Measurements from ENCODE around the gene TACC2.

Gene TACC2

DNA sequence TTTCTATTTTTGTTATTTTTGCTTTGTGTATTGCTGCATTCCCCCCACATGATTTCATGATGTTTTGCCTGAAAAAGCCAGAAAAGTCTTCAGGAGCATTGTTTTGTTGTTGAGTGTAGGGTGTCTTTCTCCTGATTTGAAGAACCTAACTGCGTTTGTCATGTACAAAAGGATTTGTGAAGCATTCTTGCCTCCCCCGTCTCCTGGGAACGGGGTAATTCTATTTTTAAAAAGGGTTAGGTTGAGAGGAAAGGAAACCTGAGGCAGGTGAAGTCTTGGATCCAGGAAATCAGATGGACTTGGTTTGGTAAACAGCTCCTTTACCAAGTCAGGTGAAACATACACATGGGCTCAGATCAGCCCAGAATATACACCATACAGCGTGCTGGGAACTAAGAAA is 256.2 kb downstream of the TACC2 start:
- DNase-seq (ENCODE audit: low read depth in 3 of 3, low spot score in 1 of 3) = no peak

DNA sequence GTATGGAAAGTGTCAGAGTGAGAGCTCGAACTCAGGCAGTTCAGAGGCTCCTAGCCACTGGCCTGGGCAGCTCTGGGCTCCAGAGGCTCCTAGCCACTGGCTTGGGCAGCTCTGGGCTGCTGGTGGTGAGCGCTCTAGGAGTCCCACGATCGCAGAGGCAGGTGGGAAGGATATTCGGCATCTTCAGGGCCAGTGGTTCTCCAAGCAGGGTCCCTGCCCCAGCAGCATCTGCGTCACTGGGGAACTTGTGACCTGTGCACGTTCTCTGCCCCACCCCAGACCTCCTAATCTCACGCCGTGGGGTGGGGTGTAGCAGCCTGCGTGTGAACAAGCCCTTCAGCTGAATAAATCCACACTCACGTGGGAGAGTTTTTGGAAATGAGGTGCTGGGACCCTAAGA is 256.9 kb downstream of the TACC2 start:
- DNase-seq (ENCODE audit: low read depth in 3 of 3, low spot score in 1 of 3) = no peak

DNA sequence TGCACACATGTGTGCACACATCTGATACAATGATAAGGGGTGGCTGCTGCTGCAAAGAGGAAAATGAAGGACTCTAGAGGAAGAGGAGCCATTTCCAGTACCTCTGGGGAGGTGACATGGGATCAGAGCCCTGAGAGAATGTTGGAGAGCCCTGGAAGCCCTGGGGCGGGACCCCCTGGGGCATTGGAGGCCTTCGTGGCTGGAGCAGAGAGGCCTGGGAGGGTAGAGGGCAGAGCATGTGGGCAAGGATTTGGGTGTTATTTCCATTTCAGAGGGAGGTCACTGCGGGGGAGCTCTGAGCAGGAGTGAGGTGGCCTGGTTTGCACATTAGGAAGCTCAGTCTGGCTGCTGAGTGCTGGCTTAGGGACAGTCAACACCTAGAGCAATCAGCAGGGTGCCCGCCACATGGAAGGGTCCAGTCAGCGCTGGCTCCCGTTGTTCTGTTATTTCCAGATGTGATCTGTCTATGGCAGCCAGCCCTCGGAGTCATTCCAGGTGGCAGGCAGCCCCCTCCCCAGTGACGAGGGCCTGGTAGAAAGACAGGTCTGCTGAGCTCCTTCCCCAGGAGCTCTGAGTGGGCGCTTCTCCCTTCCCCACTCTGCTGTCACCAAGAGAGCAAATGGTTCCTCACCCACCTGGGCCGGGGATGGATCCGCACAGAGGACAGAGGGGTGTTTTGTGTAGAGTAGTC is 258.0 kb downstream of the TACC2 start:
- no peak for DNase-seq (ENCODE audit: low read depth in 3 of 3, low spot score in 1 of 3)

DNA sequence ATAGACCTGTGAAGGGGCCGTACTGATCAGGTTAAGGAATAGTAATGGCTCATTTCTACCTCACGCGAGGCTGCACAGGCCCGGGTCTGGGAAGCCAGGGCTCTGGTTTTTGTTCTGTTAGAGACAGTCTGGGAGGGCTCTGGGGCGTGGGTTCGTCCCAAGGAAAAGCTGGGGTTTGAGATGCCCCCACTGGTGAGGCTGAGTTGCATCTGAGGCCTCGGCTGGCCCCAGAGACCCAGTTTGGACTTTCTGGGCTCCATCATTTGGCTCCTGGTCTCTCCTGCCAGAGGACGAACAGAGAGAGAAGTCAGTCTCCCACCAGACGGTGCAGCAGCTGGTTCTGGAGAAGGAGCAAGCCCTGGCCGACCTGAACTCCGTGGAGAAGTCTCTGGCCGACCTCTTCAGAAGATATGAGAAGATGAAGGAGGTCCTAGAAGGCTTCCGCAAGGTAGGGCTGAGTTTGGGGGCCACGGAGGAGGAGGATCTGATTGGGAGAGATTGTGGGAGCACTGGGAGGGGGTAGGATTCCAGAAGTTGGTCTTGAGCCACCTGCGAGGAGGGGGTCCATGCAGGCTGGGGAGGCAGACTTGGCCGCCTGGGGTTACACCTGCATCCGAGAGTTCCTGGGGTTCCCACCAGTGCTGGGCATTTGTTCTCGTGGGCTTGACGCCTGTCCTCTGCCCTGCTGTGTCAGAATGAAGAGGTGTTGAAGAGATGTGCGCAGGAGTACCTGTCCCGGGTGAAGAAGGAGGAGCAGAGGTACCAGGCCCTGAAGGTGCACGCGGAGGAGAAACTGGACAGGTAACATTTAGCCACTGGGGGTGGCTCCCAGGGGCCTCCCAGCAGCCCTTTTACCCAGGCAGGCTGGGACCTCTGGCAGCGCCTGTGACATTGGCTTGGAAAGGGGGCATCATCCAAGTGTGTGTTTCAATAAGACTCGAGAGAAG is 259.7 kb downstream of the TACC2 start:
- DNase-seq (ENCODE audit: low read depth in 3 of 3, low spot score in 1 of 3) = no peak

DNA sequence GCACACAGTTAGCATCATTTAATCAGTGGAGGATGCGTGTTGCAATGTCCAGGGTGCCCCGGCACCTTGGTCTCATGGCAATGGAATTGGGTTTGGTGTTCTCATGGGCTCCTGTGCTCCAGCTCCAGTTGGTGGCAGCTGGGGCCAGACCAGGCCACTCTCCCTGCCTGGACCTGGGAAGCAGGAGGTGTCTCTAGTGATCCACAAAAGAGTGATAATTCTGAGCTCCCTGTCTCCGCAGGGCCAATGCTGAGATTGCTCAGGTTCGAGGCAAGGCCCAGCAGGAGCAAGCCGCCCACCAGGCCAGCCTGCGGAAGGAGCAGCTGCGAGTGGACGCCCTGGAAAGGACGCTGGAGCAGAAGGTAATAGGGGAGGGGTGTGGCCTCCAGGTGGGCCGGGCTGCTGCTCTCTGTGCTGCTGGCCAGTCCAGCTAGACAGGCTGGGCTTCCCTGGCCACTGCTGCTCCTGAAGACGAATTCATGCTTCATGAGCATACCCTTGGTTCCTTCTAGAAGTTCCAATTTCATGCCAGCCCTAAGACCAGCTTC is 260.4 kb downstream of the TACC2 start:
- no peak for DNase-seq (ENCODE audit: low read depth in 3 of 3, low spot score in 1 of 3)

DNA sequence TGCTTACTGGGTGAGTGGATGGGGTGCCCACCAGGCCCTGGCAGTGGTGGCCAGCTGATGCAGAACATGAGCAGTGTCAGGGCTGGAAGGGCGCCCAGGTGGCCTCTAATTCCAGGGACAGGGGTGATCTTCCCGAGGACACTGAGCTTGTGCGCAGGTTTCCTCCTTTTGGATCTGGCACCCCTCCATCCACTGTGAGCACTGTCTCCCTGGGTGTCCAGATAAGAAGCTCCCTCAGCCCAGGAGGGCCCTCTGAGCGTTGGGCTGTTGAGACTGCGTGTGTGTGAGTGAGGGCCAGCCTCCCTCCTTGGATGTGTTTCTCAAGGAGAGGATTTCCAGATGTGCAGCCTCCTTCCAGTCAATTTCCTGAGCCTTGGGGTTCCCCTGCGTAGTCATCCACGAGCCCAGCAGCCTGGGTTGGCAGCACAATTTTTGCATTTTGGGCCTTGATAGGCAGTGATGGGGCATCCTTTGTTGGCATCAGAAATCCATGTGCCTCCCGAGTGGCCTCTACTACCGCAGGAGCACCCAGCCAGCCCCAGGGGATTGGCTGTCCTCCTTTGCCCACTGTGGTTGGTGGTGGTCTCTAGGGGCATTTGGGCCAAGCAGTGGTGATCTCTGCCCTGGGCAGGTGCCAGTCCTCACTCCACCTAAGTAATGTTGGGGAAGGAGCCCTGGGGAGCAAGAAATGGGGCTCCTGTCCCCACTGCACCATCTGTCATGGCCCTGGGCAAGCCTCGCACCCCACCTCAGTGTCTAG is 261.2 kb downstream of the TACC2 start:
- DNase-seq (ENCODE audit: low read depth in 3 of 3, low spot score in 1 of 3) = no peak

DNA sequence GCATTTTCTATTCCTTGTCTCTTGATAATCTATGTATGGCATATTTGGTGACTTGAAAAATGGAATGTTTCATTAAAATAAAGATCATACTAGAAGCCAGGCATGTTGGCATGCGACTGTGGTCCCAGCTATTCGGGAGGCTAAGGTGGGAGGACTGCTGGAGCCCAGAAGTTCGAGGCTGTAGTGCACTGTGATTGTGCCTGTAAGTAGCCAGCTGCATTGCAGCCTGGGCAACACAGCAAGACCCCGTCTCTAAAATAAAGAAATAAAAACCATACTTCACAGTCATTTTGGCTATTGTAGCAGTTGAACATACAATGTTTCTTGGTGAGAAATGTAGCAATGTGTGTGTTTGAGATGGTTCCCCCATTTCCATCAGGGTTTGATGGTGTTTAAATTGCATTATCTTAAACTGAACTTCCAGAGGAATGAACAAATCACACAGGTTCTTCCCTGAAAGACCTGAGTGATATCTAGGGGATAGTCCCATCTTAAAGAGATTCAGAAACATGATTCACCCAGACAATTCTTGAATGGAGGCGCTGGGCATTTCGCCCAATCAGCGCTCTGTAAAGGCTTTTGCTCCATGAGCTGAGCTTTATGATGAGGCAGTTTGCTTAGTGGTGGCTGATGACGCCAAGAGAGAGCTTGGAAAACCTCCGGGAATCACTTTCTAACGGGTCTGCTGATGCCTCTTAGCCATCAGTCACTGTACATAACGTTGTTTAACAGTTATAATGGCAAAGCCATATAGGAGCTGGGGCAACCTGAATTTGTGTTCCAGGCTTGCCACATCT is 262.7 kb downstream of the TACC2 start:
- no peak for DNase-seq (ENCODE audit: low read depth in 3 of 3, low spot score in 1 of 3)

DNA sequence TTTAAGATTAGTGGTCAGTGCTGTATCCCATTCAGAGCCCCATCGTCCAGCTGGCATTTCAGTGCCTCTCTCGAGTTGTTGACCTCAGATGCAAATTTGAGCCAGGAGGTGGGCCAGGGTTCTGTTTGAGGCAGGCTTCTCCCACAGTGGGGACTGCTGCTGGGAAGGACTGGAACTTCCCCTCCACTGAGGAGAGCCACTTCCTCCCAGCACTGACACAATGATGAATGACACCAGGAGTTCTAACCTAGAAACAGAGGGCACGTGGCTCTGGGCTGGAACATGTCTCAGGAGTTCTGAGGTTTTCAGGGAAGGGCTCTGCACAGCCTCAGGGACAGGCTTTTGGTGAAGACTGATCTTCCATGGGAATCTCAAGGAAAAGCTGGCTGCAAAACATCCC is 263.8 kb downstream of the TACC2 start:
- no peak for DNase-seq (ENCODE audit: low read depth in 3 of 3, low spot score in 1 of 3)

DNA sequence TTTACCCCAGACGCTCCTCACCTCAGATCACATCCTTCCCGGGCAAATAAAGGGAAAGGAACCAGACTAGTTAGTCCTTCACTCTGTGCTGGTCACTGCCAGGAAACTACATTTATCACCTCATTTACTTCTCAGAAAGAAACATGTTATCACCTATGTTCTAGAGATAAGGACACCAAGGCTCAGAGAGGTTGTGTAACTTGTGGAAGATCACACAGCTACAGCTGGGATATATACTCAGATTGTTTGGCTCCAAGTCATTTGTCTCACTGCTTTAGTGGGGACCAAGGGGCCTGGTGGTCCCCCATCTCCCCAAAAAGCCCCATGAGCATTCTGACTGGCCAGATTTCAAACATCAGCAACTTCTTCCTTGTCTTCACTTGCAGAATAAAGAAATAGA is 264.6 kb downstream of the TACC2 start:
- no peak for DNase-seq (ENCODE audit: low read depth in 3 of 3, low spot score in 1 of 3)

DNA sequence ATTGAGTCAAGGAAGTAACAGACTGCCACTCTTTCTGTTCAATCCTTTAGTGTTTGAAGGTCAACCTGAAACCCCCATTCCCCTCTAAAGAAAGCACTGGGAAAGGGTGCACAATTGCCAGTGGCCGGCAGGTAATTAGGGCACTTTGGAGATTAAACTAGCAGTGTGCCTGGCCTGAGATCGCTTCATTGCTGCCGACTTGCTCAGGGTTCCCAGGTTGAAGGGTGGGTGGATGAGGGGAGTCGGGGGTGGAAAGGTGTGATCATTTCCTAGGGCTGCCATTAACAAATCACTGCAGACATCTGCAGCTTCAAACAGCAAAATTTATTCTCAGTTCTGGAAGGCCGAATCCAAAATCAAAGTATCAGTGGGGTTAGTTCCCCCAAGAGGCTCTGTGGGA is 265.9 kb downstream of the TACC2 start:
- DNase-seq (ENCODE audit: low read depth in 3 of 3, low spot score in 1 of 3) = no peak

DNA sequence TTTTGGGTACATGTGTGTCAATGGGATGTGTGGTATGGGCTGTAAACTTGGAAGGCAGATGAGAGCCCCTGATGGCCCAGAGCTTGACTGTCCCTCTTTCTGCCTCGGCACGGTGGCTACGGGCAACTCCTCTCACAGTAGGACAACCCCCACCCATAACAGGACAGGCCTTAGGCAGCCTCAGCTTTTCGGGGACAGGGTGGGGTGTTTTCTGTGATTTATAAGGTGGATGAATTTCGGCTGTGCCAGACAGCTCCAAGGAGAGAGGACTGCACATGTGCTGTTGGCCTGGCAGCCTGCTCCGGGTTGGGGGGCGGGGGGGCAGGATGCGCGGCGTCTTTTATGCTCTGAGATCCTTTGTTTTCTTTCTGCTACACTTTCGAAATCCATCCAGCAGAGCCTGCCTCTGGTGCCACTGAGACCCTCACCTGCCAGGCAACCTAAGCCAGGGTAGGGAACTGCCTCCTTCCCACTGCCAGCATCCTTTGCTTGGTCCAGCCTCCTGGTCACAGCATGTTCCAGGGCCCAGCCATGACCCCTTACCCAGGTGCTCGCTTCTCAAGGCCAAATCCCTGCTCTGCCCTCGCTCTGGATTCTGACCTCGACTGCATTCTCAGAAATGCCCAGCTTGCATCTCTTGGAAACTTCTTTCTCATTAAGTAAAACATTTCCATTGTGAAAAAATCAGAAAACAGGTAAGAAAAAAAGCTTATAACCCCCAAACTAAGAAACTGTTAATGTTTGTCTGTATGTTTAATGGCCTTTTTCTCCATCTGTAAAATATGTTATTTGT is 266.7 kb downstream of the TACC2 start:
- DNase-seq (ENCODE audit: low read depth in 3 of 3, low spot score in 1 of 3) = no peak

DNA sequence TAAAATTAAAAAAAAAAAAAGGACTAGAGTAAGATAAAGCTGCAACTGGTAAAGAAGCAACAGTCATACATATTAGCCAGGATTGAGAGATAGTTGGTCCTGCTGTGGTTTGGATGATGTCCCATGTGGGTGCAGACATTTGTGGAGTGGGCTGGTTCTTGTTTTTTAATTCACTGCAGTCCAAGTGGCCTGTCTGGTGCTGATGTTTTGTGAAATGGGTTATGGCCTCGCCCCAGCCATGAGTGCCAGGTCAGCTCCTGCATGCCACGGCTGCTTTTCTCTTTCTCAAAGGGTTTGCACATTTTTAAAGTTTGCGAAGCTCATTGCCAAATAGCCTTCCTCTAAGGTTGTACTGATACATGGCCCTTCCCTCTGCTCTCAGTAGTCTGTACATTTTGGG is 268.1 kb downstream of the TACC2 start:
- DNase-seq (ENCODE audit: low read depth in 3 of 3, low spot score in 1 of 3) = no peak

DNA sequence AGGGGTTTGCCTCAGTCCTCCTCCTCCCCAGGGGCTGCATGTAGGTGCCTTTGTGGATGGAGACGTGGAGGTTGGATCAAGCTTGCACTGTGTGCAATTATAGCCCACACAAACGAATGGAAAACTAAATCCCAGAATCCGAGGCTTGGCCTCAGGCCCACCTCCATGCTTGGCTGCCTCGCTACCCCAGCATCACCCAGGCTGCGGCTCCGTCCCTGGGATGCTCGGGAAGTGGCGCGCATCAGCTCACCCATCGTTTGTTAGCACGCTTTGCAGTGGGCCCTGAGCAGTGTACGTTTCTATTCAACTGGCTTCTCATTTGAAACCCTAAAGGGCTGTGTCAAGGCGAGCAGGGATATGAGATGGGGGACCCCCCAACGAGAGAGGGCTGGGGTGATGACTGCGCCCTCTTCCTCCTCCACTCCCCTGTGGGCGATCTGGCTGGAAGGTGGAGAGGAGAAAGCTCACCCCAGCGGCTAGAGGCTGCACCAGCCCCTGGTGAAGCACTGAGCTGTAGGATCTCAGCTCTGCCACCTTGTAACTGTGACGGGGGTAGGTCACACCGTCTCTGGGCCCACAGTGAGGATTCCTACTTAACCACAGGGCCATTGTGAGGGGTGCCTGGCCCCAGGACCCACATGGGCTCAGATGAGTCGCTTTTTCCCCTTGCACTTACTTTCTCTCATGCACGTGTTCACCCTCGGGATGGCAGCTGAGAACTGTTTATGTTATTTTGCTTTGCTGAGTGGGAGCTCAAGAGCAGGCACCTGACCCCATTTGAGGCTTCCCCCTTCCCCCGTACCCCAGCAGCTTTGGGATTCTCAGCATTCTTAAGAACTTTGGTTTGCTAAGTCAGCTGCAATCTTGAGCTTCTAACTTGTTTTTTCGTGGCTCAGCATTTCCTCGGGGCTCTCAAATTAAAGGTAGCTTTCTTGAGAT is 269.4 kb downstream of the TACC2 start:
- DNase-seq (ENCODE audit: low read depth in 3 of 3, low spot score in 1 of 3) = no peak

DNA sequence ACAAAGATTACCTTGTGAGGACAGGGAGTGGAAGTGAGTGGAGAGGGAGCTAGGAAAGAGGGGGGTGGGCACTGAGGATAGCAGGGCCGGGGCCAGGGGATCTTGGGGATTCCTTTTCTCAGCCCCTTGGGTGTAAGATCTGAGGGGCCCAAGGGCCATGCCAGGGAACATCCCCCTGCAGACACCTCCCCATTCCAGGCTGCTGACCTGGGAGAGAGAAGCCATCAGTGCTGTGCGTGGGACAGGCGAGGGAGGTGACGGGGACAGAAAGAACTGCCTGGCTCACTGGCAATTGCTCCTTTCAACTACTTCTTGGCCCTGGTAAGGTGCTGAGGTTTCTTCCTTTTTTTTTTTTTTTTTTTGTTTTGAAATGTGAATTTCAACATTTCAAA is 270.1 kb downstream of the TACC2 start:
- DNase-seq (ENCODE audit: low read depth in 3 of 3, low spot score in 1 of 3) = no peak

DNA sequence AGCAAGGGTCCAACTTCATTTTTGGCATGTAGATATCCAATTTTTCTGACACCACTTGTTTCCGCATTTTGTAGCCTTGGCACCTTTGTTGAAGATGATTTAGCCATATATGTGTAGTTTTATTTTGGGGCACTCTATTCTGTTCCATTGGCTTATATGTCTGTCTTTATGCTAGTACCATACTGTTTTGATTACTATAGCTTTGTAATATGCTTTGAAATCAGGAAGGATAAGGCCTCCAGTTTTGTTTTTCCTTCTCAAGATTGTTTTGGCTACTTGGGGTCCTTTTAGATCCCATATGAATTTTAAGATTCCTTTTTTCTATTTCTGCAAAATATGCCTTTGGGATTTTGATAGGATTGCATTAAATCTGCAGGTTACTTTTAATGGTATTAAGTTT is 272.6 kb downstream of the TACC2 start:
- DNase-seq (ENCODE audit: low read depth in 3 of 3, low spot score in 1 of 3) = no peak

DNA sequence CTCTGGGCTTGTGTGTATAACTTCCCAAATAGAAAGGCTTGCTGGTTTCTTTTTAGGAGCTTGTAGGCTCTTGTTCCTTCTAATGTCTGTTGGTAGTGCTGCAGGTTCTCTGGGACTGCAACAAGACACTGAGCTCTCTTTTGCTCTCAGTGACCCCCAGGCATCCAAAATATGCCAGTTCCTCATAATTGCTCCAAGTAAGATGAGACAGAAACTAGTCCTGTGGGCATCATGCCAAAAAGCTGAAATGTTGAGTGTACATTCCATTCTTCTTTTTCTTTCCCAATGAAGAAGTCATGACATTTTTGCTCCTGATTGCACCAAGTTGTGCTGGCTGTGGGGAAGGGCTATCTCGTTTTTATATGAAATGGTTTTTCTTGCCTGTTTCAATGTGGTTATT is 275.0 kb downstream of the TACC2 start:
- no peak for DNase-seq (ENCODE audit: low read depth in 3 of 3, low spot score in 1 of 3)

DNA sequence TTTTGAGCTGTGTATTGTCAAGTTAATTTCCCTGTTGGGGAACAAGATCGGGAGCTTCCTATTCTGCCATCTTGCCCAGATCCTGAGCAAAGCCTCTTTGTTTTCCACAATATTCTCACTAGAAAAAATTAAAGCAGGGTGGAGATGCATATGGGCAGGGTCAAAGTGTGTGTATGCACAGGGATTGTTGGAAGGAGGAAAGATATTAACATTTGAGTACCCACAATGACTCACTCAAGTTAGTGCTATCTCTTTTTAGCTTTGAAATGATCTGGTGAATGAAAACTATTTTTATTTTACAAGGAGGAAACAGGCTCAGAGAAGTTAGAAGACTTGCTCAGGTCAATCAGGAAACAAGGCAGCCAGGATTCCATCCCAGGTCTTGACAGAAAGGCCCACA is 275.5 kb downstream of the TACC2 start:
- DNase-seq (ENCODE audit: low read depth in 3 of 3, low spot score in 1 of 3) = no peak

DNA sequence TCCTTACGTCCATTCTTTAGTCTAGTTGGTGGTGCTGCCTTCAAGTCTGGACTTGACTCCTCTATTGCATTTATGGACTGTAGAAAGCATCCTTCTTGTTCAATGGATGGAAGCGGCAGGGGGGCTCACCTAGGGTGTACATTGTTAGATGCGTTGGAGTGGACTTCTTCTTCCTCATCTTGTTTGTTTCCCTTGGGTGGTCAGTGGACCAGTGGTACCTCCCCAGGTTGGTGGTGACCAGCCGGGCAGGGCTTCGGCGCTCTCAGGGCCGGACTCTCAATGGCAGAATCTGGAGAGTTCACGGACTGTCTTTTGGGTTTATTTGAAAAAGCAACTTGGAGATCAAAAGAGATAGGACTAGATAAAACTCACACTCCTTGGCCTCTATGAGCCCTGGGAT is 276.0 kb downstream of the TACC2 start:
- DNase-seq (ENCODE audit: low read depth in 3 of 3, low spot score in 1 of 3) = no peak

DNA sequence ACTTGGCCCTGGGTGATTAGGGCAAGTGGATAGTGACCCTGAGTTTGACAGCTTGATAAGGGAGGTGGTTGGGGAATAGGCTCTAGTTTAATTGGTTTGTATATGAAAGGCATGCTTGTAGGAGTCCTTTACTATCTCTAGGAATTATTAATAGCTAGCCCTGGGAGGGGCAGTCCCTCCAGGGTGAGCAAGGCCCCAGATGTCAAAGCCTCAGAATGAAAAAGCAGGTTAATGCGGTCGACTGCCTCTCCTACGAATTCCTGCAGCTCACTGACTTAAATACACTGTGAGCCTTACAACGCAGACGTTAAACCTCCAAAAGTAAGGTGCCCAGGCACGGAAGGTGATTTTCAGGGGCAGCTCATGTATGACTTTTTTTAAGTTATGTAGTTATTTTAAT is 276.9 kb downstream of the TACC2 start:
- no peak for DNase-seq (ENCODE audit: low read depth in 3 of 3, low spot score in 1 of 3)

All from stimulated activated CD4-positive, alpha-beta T cell treated with anti-CD3 and anti-CD28 coated beads, TNF-alpha, amount 100 ng/mL, for 1 hour (primary cell).